Activated CD8-positive, alpha-beta memory T cell treated with anti-CD3 and anti-CD28 coated beads, Interleukin-2, amount 50 U/mL, for 48 hours (primary cell): ENCODE results near the gene MX2.

Experiments used
- DNase-seq: peaks from one replicate; pipeline ENCODE4 v3.0.0-alpha.2; 2020

MX2 gene

DNA sequence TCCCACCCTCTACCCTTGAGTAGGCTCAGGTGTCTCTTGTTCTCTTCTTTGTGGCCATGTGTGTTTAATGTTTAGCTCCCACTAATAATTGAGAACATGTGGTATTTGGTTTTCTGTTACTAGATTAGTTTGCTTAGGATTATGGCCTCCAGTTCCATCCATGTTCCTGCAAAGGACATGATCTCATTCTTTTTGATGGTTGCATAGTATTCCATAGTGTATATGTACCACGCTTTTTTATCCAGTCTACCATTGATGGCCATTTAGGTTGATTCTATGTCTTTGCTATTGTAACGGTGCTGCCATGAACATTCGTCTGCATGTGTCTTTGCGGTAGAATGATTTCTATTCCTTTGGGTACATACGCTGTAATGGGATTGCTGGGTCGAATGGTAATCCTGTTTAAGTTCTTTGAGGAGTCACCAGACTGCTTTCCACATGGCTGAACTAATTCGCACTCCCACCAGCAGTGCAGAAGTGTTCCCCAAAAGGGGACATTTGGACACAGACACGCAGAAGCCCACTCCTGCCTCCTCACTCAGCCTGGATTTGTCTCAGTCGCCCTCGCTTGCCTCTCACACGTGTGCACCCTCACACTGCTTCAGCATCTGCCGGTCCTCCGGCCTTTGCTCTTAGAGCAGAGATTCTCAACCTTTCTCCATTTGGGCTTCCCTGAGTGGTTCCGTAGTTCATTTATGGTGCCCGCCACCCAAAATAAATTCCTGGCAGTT is 3.7 kb downstream of the MX2 start:
- DNase-seq = no peak

GRCh38 chr21:41366522-41367151 is 4.8 kb downstream of the MX2 start:
- no peak for DNase-seq

DNA sequence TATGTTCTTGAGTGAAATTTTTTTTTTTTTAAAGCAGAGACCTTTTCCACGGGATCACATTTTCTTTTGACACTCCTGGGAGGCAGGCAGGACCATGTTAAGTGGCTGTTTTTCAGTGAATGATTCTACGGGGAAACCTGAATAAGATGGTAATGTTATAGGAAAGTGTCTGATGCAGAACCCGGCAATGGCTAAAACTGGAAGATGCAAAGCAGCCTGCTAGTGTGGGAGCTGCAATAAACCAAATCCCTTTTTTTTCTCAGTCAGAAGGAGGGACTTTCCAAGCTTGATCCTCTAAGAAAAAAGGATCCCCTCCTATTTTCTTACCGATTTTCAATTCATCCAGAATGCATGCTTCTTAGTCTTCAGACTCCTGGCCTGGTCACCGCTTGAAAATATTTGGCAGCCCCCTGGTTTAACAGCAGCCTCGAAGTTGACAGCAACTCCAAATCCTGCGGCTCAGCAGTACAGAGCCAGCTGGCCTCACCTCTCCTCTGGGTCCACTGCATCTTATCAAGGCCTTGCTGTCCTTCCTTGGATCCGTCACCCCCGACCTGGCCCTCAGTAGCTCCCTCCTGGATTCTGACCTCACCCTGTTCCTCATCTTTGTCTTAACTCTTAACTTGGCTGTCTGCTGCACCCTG is 5.6 kb downstream of the MX2 start:
- DNase-seq = no peak

- DNase-seq = no peak
These were observed 6.3 kb downstream of the MX2 start for GRCh38 chr21:41367945-41368734.

GRCh38 chr21:41368735-41369104 is 6.9 kb downstream of the MX2 start:
- no peak for DNase-seq

GRCh38 chr21:41369105-41369919 is 7.5 kb downstream of the MX2 start:
- peak; percentile 70 for DNase-seq

GRCh38 chr21:41369920-41370839 is 8.4 kb downstream of the MX2 start:
- peak; percentile 67 for DNase-seq

DNA sequence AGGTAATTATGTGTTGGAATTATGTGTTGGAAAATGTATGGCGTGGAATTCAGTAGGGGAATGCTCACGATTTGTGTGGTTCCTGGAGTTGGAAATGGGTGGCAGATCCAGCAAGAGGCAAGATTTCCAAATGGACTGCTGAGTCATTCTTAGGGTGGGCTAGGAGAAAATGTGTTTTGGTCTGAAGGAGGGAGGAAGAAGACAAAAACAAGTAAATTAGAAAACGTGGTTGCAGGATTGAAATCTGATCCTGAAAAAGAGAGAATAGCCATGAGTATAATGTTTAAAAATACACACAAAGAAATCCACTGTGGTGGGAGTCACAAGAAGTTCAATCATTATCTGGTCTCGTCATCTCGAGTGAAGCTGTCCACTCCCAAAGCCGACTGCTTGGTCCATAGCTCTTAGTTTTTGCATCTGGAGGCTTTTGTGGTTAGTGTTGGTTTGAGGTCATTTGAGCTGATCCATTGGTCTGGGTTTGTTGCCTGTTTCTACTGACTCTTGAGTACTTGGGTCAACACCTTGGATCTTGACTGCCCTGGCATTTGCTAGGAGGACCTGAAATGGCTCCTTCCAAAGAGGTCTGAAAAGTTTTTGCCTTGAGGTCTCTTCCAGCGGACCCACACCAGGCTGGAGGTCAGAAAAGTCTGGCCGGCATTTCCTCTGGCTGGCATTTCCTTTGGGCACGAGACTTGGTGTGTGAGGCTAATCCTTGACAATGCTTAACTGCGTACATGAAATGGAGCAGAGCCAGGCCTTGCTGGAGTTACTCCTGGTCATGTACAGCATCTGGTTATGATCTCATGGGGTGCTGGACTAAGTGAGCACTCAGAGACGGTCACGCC is 9.2 kb downstream of the MX2 start:
- DNase-seq = no peak

DNA sequence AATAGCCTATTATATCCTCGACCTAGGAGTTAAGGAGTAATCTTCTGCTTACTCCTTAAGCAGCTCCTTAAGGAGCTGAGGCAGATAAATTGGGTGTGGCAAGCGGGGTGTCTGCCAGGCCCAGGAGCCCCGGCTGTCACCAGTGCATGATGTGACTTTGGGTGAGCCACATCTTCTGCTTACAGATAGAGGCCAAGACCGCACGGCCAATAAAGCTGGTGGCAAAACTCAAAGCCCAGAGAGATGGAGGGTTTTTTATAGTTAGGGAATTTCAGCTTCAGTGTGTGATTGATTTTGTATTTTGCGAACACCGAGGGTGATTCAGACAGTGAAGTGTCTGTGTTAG is 9.8 kb downstream of the MX2 start:
- no peak for DNase-seq

GRCh38 chr21:41373253-41373652 is 11.4 kb downstream of the MX2 start:
- no peak for DNase-seq

GRCh38 chr21:41373763-41374162 is 11.9 kb downstream of the MX2 start:
- DNase-seq = no peak

- DNase-seq = no peak
These were observed 12.4 kb downstream of the MX2 start for GRCh38 chr21:41374177-41374712.

- DNase-seq = no peak
These were observed 13.2 kb downstream of the MX2 start for GRCh38 chr21:41374867-41375533.

DNA sequence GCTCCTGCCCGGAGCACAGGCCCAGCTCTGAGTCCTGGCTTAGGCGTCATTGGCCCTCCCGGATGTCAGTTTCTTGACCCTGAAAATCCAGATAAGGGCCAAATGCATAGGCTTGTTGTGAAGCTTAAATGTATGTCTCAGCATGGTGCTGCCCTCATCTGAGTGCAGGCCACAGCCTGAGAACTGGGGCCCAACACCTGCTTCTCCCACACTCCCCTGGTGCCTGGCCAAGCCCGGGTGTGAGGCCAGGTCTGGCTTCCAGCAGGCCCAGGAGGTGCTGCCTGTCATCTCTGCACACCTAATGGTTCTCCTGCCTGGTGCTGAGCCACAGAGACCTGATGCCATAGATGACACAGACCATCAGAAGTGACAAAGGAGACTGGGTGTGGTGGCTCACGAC is 14.0 kb downstream of the MX2 start:
- no peak for DNase-seq

- DNase-seq = no peak
These were observed 15.9 kb downstream of the MX2 start for GRCh38 chr21:41377715-41378114.

- DNase-seq = no peak
These were observed 17.0 kb downstream of the MX2 start for GRCh38 chr21:41378849-41379248.

DNA sequence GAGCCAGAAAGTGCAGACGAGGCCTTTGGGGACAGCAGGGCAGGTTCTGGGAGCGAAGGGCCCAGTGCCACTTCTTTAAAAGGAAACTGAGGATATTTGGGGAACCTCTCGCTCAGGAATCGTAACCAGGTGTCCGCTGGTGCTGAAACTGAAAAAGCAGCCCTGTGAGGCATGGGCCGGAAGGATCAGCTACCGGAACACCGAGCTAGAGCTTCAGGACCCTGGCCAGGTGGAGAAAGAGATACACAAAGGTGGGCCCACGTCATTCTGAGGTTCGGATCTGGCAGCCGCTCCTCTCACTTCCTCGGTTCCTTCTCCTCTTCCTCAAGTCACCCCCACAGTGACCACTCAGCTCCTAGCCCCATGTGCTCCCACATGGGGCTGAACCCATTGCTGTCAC is 18.1 kb downstream of the MX2 start:
- no peak for DNase-seq

DNA sequence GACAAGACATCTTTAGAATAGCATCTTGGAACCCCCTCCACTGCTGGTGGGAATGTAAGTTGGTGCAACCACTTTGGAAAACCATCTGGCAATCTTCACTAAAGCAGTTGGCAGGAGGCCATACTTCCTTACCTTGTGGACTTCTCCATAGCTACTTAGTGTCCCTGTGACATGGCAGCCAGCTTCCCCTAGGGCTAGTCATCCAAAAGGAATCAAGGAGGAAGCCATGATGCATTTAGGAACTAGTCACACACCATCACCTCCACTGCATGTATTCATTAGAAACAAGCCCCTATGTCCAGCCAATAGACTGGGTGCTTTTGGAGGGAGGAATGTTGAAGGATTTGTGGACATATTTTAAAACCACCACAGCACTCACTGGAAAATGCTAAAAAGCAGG is 19.9 kb downstream of the MX2 start:
- no peak for DNase-seq

GRCh38 chr21:41387042-41387819 is 25.4 kb downstream of the MX2 start:
- DNase-seq = no peak
